ENCODE results near the gene ROR2.
"Not testable (repeated sequence)": the region's sequence is repeated elsewhere in the genome, so short reads cannot be mapped to it uniquely, and the experiment has no call there.

ROR2 gene

DNA sequence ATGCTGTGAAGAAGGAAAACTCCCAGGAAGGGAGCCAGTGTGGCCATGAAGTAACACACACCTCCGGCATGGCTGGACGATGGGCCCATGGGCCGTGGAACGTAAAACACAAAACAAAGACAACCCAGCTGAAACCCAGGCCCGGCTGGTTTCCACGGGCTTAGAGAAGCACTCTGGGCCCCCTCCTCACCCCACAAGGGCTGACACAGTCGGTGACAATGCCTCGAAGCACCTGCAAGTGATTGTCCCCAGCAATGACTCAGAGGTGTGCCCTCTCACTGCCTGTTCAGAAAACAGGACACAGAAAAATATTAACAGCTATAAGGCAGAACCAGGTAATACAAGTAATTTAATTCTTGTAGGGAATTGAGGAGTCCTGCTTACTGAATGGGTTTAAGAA, 135.3 kb downstream of the ROR2 start:
- DNase-seq, result no peak

DNA sequence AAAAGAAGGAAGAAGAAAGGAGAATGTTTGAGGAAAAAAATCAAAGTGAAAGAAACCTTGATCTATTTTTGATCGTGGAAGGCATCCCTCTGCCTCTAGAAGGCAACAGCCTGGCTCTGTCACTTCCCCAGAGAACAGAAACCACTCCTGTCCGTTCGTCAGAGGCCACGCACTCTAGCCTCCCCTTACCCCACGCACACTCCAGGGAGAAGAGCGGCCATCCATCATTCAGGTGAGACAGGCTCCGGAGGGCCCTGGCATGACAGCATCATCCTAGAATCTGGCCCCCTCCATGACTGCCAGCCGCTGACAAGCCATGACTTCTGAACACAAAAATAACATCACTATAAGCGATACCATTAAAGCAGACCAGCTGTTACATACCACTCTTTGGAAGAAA, 135.8 kb downstream of the ROR2 start:
- DNase-seq, result no peak

GRCh38 chr9:91813176-91813795, 136.7 kb downstream of the ROR2 start:
- DNase-seq, result no peak

DNA sequence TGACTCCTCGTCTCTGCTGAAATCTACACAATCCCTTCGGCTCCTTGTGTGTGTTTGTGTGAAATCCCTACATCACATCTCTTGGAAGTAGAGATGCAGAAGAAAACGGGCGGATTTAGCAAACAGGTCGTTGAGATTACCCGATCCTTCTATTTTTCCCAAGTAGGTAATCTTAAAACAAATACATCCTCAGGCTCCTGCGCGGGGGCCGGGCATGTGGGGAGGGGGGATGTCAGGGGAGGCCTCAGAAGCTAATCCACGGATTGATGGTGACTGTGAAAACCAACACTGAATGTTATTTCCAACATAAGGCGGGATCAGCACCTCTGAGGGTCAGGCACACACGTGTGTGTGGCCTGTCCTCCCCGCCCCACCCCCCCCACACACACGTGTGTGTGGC, 137.8 kb downstream of the ROR2 start:
- no peak for DNase-seq

DNA sequence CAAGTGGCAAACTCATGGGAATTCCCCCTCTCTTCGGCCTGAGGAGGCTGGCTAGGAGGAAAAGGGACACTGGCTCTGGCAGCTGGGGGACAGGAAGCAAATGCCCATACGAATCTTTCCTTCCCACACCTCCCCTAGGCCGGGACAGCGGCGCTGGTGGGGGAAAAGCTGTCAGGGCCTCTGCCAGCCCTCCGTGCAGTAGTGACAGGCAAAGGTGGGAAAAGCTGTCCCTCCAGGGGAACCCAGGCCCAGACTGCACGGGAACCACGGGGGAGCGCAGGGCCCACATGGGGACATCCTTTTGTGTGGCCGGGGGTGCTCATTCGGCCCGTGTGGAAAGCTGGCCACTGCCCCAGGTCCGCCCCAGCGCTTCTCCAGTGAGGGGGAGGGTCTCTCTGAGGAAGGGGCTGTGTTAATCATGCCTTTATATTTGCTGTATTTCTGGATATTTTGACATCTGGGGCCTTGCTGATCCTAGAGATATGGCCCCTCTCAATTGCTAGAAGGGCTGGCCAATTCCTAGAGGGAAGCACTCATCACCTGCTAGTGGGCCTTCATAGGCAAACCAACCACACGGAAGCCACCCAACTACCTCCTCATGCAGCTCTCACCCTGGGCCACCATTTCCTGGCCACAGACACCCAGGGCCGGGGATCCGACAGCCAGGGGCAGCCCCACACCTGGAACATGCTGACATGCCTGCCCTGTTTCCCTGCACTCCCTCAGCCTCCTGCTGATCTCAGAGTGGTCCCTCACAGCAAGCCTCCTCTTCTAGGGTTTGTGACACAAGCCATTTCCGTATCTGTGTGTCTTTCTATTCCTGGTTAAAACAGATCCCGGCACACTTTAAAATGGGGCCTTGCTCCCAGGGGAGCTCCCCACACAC, 138.8 kb downstream of the ROR2 start:
- no peak for DNase-seq

DNA sequence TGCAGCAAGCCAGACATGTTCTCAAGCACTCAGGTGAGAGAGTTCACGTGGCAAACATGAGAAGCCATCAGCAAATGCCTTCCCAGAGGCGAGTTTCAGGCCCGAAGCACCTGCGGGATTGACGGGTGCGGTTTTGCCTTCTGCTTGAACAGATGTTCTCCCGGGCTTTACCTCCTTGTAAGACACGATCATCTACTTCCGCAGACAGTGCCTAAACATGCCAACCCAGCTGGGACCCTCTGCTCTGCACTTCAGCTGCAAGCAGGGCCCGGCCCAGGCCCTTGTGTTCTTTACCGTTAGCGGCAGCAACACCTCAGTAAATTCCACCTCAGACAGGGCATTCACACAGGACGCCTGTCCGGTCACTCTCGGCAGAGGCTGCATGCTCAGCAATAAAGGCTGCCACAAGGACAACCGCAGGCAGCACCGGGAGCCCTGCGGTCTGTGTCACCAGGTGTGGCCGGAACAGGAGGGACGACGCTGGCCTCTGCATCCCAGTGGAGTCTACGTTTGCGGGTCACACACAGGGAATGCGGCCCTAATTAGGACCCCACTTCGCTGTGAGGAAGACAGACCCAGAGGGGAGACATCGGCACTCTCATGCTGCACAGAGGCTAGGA, 139.6 kb downstream of the ROR2 start:
- no peak for DNase-seq

DNA sequence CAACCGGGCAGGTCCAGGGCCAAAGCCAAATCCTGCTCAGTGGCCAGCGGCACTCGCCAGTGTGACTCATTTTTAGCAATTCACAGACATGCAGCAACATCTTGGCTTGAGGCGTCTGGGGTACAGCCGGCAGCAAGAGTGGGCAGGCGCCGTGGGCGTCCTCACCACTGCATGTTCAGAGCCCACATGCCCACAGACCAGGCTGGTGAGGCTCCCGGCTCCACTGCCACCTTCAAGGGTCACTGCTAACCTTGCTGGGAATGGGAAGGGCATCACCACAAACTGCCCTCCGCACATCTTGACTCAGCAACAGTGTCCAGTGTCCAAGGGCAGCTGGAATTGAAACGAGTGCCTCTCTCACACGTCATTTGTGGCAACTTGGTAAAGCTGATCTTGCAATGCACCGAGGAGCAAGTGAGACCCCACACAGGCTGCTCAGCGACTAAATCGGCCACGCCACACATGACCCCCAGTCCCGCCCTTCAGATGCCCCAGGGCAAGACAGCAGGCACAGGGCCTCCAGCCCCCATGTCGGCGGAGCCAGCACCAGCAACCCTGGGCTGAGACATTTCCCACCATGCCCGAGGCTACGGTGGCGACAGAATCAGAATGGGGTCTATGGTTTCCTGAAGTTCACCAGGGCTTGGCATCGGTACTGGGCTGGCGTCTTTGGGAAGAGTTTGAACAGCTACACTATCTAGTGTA, 140.3 kb downstream of the ROR2 start:
- DNase-seq, result no peak

GRCh38 chr9:91807643-91808246, 142.3 kb downstream of the ROR2 start:
- DNase-seq, result no peak

- no peak for DNase-seq
Measured at GRCh38 chr9:91805031-91805430, 145.0 kb downstream of the ROR2 start.

DNA sequence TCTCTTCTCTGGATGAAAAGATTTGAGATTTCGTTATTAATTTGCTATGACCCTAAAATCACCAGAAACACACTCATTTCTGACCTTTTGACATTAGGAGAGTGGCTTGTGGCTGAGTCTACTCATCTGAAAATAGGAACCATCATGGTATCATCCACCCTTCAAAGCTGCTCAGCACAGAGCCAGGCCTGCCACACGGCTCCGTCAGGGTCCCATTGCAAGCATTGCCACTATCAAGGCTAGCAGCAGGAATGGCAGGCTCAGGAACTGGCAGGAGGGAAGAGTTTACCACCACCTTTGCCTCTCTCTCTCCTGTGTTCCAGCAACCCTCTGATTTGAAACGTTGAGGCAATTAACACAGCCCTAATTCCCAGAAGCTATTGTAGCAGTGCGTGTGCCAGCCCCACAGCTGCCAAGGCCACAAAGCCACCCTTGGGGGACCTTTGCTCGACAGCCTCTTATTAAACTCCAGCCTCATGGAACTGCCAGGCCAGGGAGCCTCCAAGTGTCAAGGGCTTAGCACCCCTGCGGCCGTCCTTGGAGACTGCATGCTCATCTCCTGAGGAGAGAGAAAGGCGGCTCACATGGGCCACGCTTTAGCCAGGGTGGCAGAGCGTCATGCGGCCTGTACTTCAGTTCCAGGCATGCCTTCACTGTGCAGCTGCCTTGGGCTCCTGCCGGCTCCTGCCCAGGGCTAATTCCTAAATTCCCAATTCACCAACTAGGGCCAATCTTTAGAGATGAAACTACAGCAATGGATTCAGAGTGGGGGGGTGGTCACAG, 145.9 kb downstream of the ROR2 start:
- DNase-seq, result no peak

- DNase-seq, result no peak
Measured at GRCh38 chr9:91803151-91803940, 146.7 kb downstream of the ROR2 start.

GRCh38 chr9:91802391-91802790, 147.6 kb downstream of the ROR2 start:
- no peak for DNase-seq

- no peak for DNase-seq
Measured at GRCh38 chr9:91800473-91801030, 149.5 kb downstream of the ROR2 start.

DNA sequence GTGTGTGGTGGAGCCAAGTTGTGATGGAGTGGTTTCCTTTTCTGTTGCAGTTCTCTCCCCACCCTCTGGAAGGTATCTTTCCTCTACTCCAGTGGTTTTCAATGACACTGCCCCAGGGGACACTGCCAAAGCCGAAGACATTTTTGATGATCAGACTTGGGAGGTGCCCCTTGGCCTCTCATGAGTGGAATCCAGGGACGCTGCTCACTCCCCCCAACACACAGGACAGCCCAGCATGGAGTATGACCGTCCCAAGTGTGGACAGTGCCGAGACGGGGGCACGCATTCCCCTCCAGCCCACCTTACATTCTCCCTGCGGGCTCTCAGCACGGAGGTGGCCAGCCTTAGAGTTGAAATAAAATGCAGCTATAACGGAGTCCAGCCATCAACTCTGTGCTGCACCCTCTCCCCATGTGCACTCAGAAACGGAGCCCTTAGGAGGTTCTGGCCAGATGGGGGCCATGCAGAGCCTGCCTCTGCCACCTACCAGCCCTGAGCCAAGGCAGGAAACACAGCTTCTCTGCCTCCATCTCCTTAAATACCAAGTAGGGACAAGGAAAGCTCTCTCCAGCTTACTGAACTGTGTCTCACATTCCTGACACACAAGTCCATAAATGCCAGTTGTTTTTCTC, 150.8 kb downstream of the ROR2 start:
- DNase-seq, result no peak

DNA sequence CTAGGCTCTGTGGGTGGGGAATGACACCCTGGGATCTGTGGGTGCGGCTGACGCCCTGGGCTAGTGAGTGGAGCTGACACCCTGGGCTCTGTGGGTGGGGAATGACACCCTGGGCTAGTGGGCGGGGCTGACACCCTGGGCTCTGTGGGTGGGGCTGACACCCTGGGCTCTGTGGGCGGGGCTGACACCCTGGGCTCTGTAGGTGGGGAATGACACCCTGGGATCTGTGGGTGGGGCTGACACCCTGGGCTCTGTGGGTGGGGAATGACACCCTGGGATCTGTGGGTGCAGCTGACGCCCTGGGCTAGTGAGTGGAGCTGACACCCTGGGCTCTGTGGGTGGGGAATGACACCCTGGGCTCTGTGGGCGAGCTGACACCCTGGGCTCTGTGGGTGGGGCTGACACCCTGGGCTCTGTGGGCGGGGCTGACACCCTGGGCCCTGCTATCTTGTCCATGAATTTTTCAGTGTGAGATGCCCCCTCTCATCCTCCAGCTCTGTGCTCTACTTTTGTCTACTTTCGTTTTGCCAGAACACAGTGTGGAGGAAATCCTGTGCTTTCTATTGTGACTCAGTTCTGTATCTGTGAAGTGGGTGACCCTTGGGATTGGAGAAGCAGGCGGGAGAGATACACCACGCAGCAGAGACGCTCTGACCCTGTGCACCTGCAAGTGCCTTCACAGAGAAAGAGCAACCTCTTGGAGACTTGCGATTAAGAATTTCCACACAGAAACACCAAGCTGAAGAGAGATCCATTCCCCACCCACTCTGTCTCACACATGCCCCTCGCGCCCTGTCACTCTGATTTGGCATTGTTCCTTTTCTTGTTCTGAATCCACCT, 151.5 kb downstream of the ROR2 start:
- DNase-seq, result not testable (repeated sequence)

- DNase-seq, result not testable (repeated sequence)
Measured at GRCh38 chr9:91797517-91797916, 152.5 kb downstream of the ROR2 start.

DNA sequence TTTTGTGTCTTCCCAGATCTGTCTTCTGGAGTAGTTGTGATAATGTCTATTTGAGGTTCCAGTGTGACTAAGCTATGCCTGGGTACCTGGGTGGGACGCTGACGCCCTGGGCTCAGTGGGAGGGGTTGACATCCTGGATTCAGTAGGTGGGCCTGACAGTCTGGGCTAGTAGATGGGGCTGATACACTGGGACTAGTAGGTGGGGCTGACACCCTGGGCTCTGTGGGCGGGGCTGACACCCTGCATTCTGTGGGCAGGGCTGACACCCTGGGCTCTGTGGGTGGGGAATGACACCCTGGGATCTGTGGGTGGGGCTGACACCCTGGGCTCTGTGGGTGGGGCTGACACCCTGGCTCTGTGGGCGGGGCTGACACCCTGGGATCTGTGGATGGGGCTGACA, 153.5 kb downstream of the ROR2 start:
- not testable (repeated sequence) for DNase-seq

DNA sequence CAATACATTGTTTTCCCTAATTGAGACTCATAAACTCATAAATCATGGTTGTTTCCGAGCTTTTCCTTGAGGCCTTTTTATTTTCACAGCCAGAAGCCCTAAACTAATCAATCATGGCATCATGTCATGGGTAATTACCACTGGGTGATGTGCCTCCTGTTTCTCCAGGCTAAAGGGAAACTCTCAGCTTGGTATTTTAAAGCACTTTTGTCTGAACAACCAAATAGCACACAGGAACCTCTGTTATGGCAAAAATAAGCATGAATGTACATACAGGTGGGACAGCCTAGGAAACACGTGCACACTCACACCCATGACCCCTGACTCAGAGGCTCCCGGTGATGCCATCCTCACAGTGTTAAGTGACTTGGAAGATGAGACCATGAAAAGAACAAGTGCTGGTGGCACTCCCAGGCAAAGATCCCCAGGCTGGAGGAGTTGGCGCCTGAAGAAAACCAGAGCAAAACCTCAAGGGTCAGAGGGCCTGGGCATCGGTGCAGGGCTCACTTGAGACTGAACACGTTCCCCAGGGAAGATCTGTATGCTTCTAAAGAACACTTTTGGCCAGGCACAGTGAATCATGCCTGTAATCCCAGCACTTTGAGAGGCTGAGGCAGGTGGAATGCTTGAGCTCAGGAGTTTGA, 154.3 kb downstream of the ROR2 start:
- no peak for DNase-seq

DNA sequence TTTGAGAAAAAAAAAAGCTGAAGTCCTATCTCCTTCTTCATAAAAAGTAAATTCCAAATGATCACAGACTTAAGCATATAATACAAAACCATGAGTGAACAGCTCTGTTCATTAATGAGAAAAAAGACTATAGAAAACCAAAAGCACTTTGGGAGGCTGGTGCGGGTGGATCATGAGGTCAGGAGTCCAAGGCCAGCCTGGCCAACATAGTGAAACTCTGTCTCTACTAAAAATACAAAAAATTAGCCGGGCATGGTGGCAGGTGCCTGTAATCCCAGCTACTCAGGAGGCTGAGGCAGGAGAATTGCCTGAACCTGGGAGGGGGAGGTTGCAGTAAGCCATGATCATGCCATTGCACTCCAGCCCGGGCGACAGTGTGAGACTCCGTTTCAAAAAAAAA, 156.7 kb downstream of the ROR2 start:
- DNase-seq, result not testable (repeated sequence)
